ENCODE measurements around the gene GPHN. TPM values are rescaled to one million over a fixed set of nuclear protein-coding genes. Genes with fewer than 3 reads are reported as not detected.

Gene GPHN
- total and polyA plus RNA-seq, 2 of the 4 experiments (the other 2 are of a cell fraction), result 8.0 to 8.1 TPM

DNA sequence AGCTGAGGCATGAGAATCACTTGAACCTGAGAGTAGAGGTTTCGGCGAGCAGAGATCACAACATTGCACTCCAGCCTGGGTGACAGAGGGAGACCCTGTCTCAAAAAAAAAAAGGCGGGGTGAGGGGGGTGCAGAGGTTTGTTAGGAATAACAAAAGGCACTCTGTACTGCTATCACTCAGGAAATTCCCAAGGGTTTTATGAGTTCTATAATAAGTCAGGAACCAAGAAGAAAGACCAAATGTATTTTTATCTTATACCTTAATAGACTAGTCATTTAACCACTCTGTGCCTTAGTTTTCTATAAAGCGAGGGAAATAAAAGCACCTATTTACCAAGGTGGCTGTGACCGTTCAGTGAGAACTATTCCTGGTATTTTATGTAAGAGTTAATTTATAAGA lies 319.2 kb downstream of the GPHN start:
- ATAC-seq (ENCODE audit: low read depth), result no peak

More for the DNA sequence above, 319.2 kb downstream of the GPHN start:
- DNase-seq, result no peak
- no peak overlapping the region for H2AK5ac ChIP-seq (ENCODE audit: low read depth, low read length)
- H3K9me3 ChIP-seq (ENCODE audit: control insufficient read depth, insufficient read depth, low read length), result no peaks in the 10 kb centered on the region
- no peak overlapping the region for H3K4me2 ChIP-seq (ENCODE audit: low read depth, low read length)
- no peak overlapping the region for H2BK120ac ChIP-seq (ENCODE audit: low read depth, low read length)
- H2BK5ac ChIP-seq (ENCODE audit: low read depth, low read length, poor library complexity, severe bottlenecking), result no peak overlapping the region
- dilution Hi-C loops (cut with HindIII; ENCODE audit: low sequenced_read_pairs, unreplicated experiment), result no loop called here
- H3K9ac ChIP-seq (ENCODE audit: low read depth, low read length), result no peak overlapping the region
- H3K4me1 ChIP-seq (ENCODE audit: control insufficient read depth, insufficient read depth, low read length), result no peaks in the 10 kb centered on the region
- no peak overlapping the region for H2BK15ac ChIP-seq (ENCODE audit: low read depth, low read length)
- intact Hi-C loops (cut with micrococcal nuclease), result no loop called here
- ChIA-PET POLR2A (ENCODE audit: unreplicated experiment) (no interaction called here), CTCF (no interaction called here)
- H2AFZ ChIP-seq (replicated peaks; ENCODE audit: low read length, poor library complexity), result no peak overlapping the region
- H4K91ac ChIP-seq (ENCODE audit: insufficient read depth, low read depth, low read length), result no peak overlapping the region
- no peak overlapping the region for H3K23ac ChIP-seq (ENCODE audit: low read depth, low read length)
- H3K27ac ChIP-seq (ENCODE audit: insufficient read depth, low read length), result no peak overlapping the region
- H3K56ac ChIP-seq (ENCODE audit: extremely low read depth, insufficient read depth, low read length), result no peak overlapping the region
- TF ChIP-seq, protein P1, sequence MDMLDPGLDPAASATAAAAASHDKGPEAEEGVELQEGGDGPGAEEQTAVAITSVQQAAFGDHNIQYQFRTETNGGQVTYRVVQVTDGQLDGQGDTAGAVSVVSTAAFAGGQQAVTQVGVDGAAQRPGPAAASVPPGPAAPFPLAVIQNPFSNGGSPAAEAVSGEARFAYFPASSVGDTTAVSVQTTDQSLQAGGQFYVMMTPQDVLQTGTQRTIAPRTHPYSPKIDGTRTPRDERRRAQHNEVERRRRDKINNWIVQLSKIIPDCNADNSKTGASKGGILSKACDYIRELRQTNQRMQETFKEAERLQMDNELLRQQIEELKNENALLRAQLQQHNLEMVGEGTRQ (IDR thresholded peaks at IDR 0.05; ENCODE audit: low read depth, low read length), result no peak
- TF ChIP-seq RCOR1 (IDR thresholded peaks at IDR 0.05; ENCODE audit: insufficient replicate concordance, low read length), result no peak
- H3K4me3 ChIP-seq (ENCODE audit: insufficient read depth, low read depth, low read length), result no peak overlapping the region
- no peak overlapping the region for H3K4ac ChIP-seq (ENCODE audit: low read depth, low read length)
- no peak overlapping the region for H4K5ac ChIP-seq (ENCODE audit: low read depth, low read length)
- no peak overlapping the region for H2AK9ac ChIP-seq (replicated peaks; ENCODE audit: low read depth, low read length, poor library complexity)
- in situ Hi-C loops (cut with MboI; ENCODE audit: low sequenced_read_pairs), result no loop called here
- BruUV-seq (replicated peaks), result no TSS peak
- no peak overlapping the region for H3K14ac ChIP-seq (replicated peaks; ENCODE audit: low read depth, low read length)
- H3K79me1 ChIP-seq (ENCODE audit: low read depth in 1 of 2, low read length in 2 of 2), result no peaks in the 10 kb centered on the region
- no peaks in the 10 kb centered on the region for H4K20me1 ChIP-seq (ENCODE audit: insufficient read depth, low read length)
- H4K8ac ChIP-seq (ENCODE audit: low read depth in 2 of 2, low read length in 2 of 2), result no peak overlapping the region
- H3K9me1 ChIP-seq (ENCODE audit: insufficient read depth, low read length), result no peaks in the 10 kb centered on the region
- H3K27me3 ChIP-seq (ENCODE audit: control insufficient read depth, insufficient read depth, low read length), result no peaks in the 10 kb centered on the region
- no peak overlapping the region for H2BK20ac ChIP-seq (ENCODE audit: low read depth, low read length)
- 100% methylated on average over 1 of the region's 5 CpGs; no CpG with 5 or more reads in 1 of the 2 experiments for WGBS, 2 experiments (ENCODE audit: extremely low coverage in 2 of 2, insufficient read length in 1 of 2)
- no peaks in the 10 kb centered on the region for H3K36me3 ChIP-seq (ENCODE audit: control insufficient read depth, insufficient read depth, low read length)
- H3K18ac ChIP-seq (ENCODE audit: low read depth, low read length), result no peak overlapping the region
